ENCODE data around the gene LCN15. TPM values are rescaled to one million over a fixed set of nuclear protein-coding genes. Genes with fewer than 3 reads are reported as not detected.

Gene LCN15
- total and polyA plus RNA-seq, 4 donors, result not detected

DNA sequence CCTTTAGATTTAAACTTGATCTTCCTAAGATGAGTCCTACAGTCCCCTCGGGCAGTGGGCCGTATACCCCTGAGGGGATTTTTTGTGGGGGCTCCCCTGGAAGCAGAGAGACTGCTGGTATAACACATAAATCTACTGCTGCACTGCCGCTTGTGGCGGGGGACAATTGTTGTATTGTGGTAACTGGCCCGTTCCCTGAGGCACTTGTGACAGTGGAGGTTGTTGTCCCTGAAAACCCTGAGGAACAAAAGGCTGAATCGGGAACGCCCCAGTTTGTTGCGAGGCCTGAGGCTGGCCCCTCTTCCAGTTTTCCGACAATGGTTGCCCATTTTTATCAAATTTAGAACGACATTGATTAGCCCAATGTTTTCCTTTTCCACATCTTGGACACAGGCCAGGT lies 22.1 kb upstream of the LCN15 start:
- no peak for DNase-seq (ENCODE audit: low spot score)
- Histone ChIP-seq H3K9ac (ENCODE audit: low read depth in 1 of 2, low read length in 2 of 2) (no peak overlapping the region), H3K9me3 (ENCODE audit: control insufficient read depth in 4 of 4, low read length in 3 of 4) (no peaks in the 10 kb centered on the region), H3K4me1 (ENCODE audit: control insufficient read depth in 4 of 4, insufficient read depth in 4 of 4, low read length in 3 of 4) (peaks cover 0 to 47% (median 42%) of the 10 kb centered on the region in 4 donors), H3K36me3 (ENCODE audit: control insufficient read depth in 4 of 4, insufficient read depth in 3 of 4, low read depth in 1 of 4, low read length in 3 of 4) (no peaks in the 10 kb centered on the region), H3K27ac (ENCODE audit: low read depth in 1 of 2, low read length in 2 of 2) (no peak overlapping the region), H3K4me3 (ENCODE audit: low read depth in 1 of 3, low read length in 3 of 3) (no peak overlapping the region), H3K27me3 (ENCODE audit: control insufficient read depth in 4 of 4, insufficient read depth in 4 of 4, low read length in 3 of 4) (no peaks in the 10 kb centered on the region)
- 44% methylated on average over 10 of the region's 10 CpGs for WGBS
- TF ChIP-seq JUND (IDR thresholded peaks at IDR 0.05), result no peak
- no peak for TF ChIP-seq YY1 (IDR thresholded peaks at IDR 0.05)
- no peak for TF ChIP-seq NR2F2 (IDR thresholded peaks at IDR 0.05)
- no peak for TF ChIP-seq FOXA1 (IDR thresholded peaks at IDR 0.05)
- TF ChIP-seq TAF1 (conservative IDR thresholded peaks at IDR 0.05), result no peak
- TF ChIP-seq HNF4G (IDR thresholded peaks at IDR 0.05), result no peak
- TF ChIP-seq FOXA2 (IDR thresholded peaks at IDR 0.05), result no peak
- TF ChIP-seq, protein P1, sequence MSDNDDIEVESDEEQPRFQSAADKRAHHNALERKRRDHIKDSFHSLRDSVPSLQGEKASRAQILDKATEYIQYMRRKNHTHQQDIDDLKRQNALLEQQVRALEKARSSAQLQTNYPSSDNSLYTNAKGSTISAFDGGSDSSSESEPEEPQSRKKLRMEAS (IDR thresholded peaks at IDR 0.05), result no peak
- TF ChIP-seq, protein P2, sequence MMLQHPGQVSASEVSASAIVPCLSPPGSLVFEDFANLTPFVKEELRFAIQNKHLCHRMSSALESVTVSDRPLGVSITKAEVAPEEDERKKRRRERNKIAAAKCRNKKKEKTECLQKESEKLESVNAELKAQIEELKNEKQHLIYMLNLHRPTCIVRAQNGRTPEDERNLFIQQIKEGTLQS (IDR thresholded peaks at IDR 0.05), result no peak
- no peak for TF ChIP-seq RAD21 (IDR thresholded peaks at IDR 0.05)
- TF ChIP-seq EGR1 (IDR thresholded peaks at IDR 0.05; ENCODE audit: low read depth in 2 of 2), result no peak
- TF ChIP-seq, protein P3, sequence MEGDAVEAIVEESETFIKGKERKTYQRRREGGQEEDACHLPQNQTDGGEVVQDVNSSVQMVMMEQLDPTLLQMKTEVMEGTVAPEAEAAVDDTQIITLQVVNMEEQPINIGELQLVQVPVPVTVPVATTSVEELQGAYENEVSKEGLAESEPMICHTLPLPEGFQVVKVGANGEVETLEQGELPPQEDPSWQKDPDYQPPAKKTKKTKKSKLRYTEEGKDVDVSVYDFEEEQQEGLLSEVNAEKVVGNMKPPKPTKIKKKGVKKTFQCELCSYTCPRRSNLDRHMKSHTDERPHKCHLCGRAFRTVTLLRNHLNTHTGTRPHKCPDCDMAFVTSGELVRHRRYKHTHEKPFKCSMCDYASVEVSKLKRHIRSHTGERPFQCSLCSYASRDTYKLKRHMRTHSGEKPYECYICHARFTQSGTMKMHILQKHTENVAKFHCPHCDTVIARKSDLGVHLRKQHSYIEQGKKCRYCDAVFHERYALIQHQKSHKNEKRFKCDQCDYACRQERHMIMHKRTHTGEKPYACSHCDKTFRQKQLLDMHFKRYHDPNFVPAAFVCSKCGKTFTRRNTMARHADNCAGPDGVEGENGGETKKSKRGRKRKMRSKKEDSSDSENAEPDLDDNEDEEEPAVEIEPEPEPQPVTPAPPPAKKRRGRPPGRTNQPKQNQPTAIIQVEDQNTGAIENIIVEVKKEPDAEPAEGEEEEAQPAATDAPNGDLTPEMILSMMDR (IDR thresholded peaks at IDR 0.05; ENCODE audit: low read depth, low read length, missing input control), result no peak
- TF ChIP-seq SP1 (IDR thresholded peaks at IDR 0.05), result no peak
- no peak for TF ChIP-seq GABPA (IDR thresholded peaks at IDR 0.05 in 1 of 2, conservative IDR thresholded peaks at IDR 0.05 in 1 of 2)
- no peak for TF ChIP-seq ZBTB33 (IDR thresholded peaks at IDR 0.05)
- no peak for TF ChIP-seq HNF4A (conservative IDR thresholded peaks at IDR 0.05)
- no peak for TF ChIP-seq REST (IDR thresholded peaks at IDR 0.05)
- no peak for TF ChIP-seq RXRA (IDR thresholded peaks at IDR 0.05)

Data from liver (tissue), 9 donors.